Lung microvascular endothelial cell (primary cell): ENCODE measurements around the gene CST9L. TPM values are rescaled to one million over a fixed set of nuclear protein-coding genes. Genes with fewer than 3 reads are reported as not detected.

Source experiments
- DNase-seq, 2 donors: peaks; one replicate each; pipeline versions ENCODE4 v3.0.0 to v3.0.0-alpha.2; 2010; ENCODE audit warnings: low read depth in 2 of 2
- total RNA-seq: library from RNA; depleted of rRNA; stranded (reverse); fragments of >200 nt; gene quantifications from 2 replicates; pipeline ENCODE4 v1.2.1, GENCODE V29; 2014

The CST9L gene
- total RNA-seq, 1 donor from 2014 or later, result not detected

GRCh38 chr20:23547613-23548012 lies 20.7 kb downstream of the CST9L start:
- no peak for DNase-seq

GRCh38 chr20:23546435-23547144 lies 21.7 kb downstream of the CST9L start:
- no peak for DNase-seq

GRCh38 chr20:23544133-23544532 lies 24.2 kb downstream of the CST9L start:
- DNase-seq, result no peak

GRCh38 chr20:23542801-23543200 lies 25.5 kb downstream of the CST9L start:
- DNase-seq, result no peak

- no peak for DNase-seq
Observed at GRCh38 chr20:23541776-23542175, 26.5 kb downstream of the CST9L start.

GRCh38 chr20:23541330-23541729 lies 27.0 kb downstream of the CST9L start:
- DNase-seq, result no peak

GRCh38 chr20:23540624-23541023 lies 27.7 kb downstream of the CST9L start:
- no peak for DNase-seq

- DNase-seq, result no peak
Observed at GRCh38 chr20:23537030-23537429, 31.3 kb downstream of the CST9L start.

GRCh38 chr20:23536328-23536974 lies 31.8 kb downstream of the CST9L start:
- DNase-seq, result no peak

- DNase-seq, result no peak
Observed at GRCh38 chr20:23534801-23535593, 33.3 kb downstream of the CST9L start.

GRCh38 chr20:23533161-23533560 lies 35.1 kb downstream of the CST9L start:
- DNase-seq, result no peak

GRCh38 chr20:23532533-23532932 lies 35.8 kb downstream of the CST9L start:
- no peak for DNase-seq

GRCh38 chr20:23530937-23531567 lies 37.2 kb downstream of the CST9L start:
- DNase-seq, result no peak

GRCh38 chr20:23528867-23529431 lies 39.3 kb downstream of the CST9L start:
- DNase-seq, result no peak

GRCh38 chr20:23526850-23527249 lies 41.4 kb downstream of the CST9L start:
- DNase-seq, result no peak

- no peak for DNase-seq
Observed at GRCh38 chr20:23524146-23524545, 44.1 kb downstream of the CST9L start.

GRCh38 chr20:23520185-23520584 lies 48.1 kb downstream of the CST9L start:
- DNase-seq, result no peak

- DNase-seq, result no peak
Observed at GRCh38 chr20:23519556-23519955, 48.7 kb downstream of the CST9L start.

GRCh38 chr20:23517719-23518118 lies 50.6 kb downstream of the CST9L start:
- DNase-seq, result no peak

GRCh38 chr20:23515250-23515939 lies 52.9 kb downstream of the CST9L start:
- no peak for DNase-seq

- DNase-seq, result no peak
Observed at GRCh38 chr20:23514848-23515247, 53.4 kb downstream of the CST9L start.
